ENCODE results near the gene SLC25A40. TPM values are rescaled to one million over a fixed set of nuclear protein-coding genes. Genes with fewer than 3 reads are reported as not detected.
"Not testable (repeated sequence)": the region's sequence is repeated elsewhere in the genome, so short reads cannot be mapped to it uniquely, and the experiment has no call there.

The SLC25A40 gene
- total RNA-seq, result 10.6 and 12.4 TPM in 2 replicates
- polyA plus RNA-seq (2012), result 6.6 TPM

GRCh38 chr7:87876040-87876868, at the start of gene SLC25A40, which contains the start of gene DBF4:
SLC25A40 (minus strand) TSS chr7:87876360; CDS start chr7:87858727, 17,633 bp downstream.
DBF4 (plus strand) TSS chr7:87876493; CDS start chr7:87876733, 240 bp downstream.
- DNase-seq (ENCODE audit: low read depth), result peak; percentile 97

GRCh38 chr7:87922759-87923395, 46.7 kb upstream of the SLC25A40 start:
- DNase-seq (ENCODE audit: low read depth), result not testable (repeated sequence)

- no peak for DNase-seq (ENCODE audit: low read depth)
Observed at GRCh38 chr7:87920578-87920977, 44.4 kb upstream of the SLC25A40 start.

- no peak for DNase-seq (ENCODE audit: low read depth)
Observed at GRCh38 chr7:87919875-87920274, 43.7 kb upstream of the SLC25A40 start.

GRCh38 chr7:87918740-87919139, 42.6 kb upstream of the SLC25A40 start:
- DNase-seq (ENCODE audit: low read depth), result no peak

GRCh38 chr7:87912121-87912520, 36.0 kb upstream of the SLC25A40 start:
- no peak for DNase-seq (ENCODE audit: low read depth)

GRCh38 chr7:87908814-87909213, 32.7 kb upstream of the SLC25A40 start:
- DNase-seq (ENCODE audit: low read depth), result not testable (repeated sequence)

- DNase-seq (ENCODE audit: low read depth), result not testable (repeated sequence)
Observed at GRCh38 chr7:87907136-87907906, 31.2 kb upstream of the SLC25A40 start.

GRCh38 chr7:87899255-87899654, 23.1 kb upstream of the SLC25A40 start:
- DNase-seq (ENCODE audit: low read depth), result no peak

- no peak for DNase-seq (ENCODE audit: low read depth)
Observed at GRCh38 chr7:87895363-87895762, 19.2 kb upstream of the SLC25A40 start.

- DNase-seq (ENCODE audit: low read depth), result peak; percentile 59
Observed at GRCh38 chr7:87886875-87887274, 10.7 kb upstream of the SLC25A40 start.

GRCh38 chr7:87885018-87885417, 8.9 kb upstream of the SLC25A40 start:
- DNase-seq (ENCODE audit: low read depth), result no peak

GRCh38 chr7:87882151-87882937, 6.2 kb upstream of the SLC25A40 start:
- DNase-seq (ENCODE audit: low read depth), result no peak

GRCh38 chr7:87878208-87878735, 2.1 kb upstream of the SLC25A40 start:
- DNase-seq (ENCODE audit: low read depth), result no peak

- DNase-seq (ENCODE audit: low read depth), result no peak
Observed at GRCh38 chr7:87877366-87878040, 1.3 kb upstream of the SLC25A40 start.

GRCh38 chr7:87876869-87877234, 692 bp upstream of the SLC25A40 start:
- peak; percentile 78 for DNase-seq (ENCODE audit: low read depth)

- DNase-seq (ENCODE audit: low read depth), result peak; percentile 40
Observed at GRCh38 chr7:87875151-87876039, 765 bp downstream of the SLC25A40 start.

GRCh38 chr7:87874066-87874465, 2.1 kb downstream of the SLC25A40 start:
- DNase-seq (ENCODE audit: low read depth), result no peak

- DNase-seq (ENCODE audit: low read depth), result not testable (repeated sequence)
Observed at GRCh38 chr7:87873328-87873727, 2.8 kb downstream of the SLC25A40 start.

Data from myocyte (in vitro differentiated cells).